DMS114 treated with DMSO at 0.1 percent for 48 hours (cell line): ENCODE measurements around the gene ZNF687.

ENCODE experiments used
- DNase-seq: peaks from one replicate; lab custom pipeline; 2025; ENCODE audit not compliant: unreplicated experiment; lab: John Stamatoyannopoulos, UW

ZNF687 gene

DNA sequence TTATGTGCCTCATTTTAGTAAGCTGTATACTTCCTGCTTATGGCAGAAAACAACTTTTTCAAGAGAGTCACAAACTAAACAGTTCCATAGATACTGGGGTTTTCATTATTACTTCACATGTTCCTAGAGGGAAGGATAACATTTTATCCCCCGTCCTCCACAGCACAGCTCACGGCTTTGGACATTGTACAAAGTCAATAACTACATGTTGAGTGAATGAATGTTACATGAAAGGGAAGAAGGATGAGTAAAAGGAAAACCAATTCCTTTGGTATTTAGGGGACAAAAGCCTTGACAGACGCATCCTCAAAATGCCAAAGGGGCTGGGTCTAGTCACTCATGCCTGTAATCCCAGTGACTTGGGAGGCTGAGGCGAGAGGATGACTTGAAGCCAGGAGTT is 30.3 kb downstream of the ZNF687 start:
- DNase-seq, result no peak

GRCh38 chr1:151312826-151313225 is 30.7 kb downstream of the ZNF687 start:
- DNase-seq, result no peak

GRCh38 chr1:151313501-151313900 is 31.4 kb downstream of the ZNF687 start:
- no peak for DNase-seq

DNA sequence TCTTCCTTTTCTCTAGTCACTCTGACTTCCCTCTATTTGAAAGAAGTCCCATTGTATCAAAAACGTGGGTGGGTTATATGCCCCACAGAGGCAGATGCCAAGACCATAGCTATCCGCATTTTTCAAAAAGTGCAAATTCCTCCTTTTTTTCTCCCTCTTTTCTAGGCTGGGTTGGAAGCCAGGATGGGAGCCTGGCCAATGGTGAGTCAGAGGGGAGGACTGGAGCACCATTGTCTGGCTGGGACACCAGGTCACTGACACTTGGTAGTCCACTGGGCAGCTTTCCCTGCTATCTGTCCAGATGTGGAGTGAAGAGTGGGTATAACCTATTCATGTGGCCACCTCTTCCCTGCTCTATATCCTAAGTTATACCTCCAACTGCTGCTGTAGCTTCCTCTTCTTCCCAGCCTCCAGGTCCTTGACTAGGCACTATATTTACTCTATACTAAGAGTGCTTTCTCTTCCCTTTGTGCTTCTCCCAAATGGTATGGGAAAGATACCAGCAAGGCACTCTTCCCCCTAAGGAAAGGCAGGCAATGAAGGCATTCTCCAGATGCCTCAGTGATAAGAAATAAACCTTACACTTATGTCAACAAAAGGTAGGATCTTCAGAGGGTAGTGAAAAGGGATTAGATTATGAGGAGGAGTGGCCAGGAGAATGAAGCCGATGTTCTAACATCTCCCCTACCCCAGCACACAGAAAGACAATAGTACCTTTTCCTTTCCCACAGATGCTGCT is 32.2 kb downstream of the ZNF687 start:
- no peak for DNase-seq

DNA sequence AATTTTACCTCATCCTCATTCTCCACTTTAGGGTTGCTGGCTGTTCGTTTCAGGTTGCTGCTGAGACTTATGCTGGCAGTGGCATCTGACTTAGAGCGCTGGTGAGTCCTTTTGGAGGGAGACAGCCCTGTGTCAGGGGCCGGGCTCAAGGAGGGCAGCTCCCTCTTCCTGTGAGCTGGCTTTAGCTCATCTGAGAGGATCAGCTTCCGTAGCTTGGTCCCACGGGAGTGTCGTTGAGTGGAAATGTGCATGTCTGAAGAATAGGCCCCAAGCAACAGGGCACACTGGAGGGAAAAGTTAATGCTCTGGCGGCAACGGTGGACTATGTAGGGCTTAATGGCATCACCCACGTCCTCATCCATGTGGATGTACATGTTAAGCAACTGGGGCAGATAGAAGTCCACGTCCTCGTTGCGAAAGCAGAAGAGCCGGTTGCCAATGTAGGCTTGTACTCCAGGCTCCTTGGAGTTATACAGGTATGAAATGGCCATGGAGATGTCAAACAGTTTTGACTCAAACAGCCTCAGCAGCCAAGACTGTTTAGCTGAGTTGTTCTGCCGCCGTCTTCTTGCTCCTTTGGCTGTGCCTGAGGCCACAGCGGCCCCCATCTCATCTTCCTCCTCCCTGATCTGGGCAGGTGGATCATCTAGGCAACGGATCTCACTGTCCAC is 33.6 kb downstream of the ZNF687 start:
- DNase-seq, result no peak

DNA sequence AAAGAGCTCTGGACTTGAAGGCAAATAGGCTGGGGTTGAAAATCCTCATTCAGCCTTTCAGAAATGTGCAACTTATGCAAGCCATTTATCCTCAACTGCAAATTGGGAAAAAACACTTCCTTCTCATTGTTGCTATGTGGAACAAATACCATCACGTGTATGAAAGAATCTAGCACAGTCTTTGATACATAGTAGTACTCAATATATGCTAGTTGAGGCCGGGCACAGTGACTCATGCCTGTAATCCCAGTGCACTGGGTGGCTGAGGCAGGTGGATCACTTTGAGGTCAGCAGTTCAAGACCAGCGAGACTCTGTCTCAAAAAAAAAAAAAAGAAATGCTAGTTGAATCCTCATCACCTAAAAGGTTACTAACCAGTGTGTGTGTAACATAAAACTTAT is 36.9 kb downstream of the ZNF687 start:
- DNase-seq, result no peak

DNA sequence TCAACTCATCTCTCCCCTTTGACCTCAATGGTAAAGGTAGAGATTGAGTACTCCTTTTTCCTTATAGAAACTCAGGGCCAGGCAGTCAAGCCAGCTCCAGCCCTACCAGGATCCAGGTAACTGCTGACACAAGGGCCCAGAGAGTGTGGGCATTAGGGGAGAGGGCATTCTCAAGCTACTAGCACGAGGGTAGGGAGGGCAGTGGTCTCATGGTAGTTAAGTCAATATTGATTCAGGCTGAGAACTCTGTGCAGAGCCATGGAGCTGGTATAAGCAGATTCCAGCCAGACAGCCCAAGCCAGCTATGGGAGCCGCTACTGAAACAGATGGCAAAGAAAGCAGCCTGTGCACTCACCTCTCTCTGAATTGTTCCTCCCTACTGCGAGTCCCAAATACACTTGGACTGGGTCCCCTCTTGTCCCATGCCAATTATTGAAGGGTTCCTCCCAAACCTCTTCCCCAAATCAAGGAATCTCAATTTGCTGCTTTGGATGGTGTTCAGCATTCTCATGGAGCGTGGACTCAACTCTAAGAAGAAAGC is 42.4 kb downstream of the ZNF687 start:
- no peak for DNase-seq

DNA sequence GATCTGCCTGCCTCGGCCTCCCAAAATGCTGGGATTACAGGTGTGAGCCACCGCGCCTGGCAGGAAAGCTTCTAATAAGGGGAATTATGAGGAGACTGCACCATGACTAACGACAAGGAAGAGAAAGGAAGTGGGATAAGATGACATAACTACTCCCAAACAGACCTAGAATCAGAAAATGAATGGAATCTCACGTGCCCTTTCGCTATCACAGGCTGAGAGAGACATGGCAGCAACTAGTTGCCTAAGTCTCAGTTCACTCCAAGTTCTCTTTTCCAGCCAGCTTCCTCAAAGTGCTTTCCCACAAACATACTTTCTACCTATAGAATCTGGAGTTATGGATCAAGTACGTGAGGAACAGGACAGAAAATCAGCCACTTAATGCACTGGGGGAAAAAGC is 43.1 kb downstream of the ZNF687 start:
- DNase-seq, result no peak

DNA sequence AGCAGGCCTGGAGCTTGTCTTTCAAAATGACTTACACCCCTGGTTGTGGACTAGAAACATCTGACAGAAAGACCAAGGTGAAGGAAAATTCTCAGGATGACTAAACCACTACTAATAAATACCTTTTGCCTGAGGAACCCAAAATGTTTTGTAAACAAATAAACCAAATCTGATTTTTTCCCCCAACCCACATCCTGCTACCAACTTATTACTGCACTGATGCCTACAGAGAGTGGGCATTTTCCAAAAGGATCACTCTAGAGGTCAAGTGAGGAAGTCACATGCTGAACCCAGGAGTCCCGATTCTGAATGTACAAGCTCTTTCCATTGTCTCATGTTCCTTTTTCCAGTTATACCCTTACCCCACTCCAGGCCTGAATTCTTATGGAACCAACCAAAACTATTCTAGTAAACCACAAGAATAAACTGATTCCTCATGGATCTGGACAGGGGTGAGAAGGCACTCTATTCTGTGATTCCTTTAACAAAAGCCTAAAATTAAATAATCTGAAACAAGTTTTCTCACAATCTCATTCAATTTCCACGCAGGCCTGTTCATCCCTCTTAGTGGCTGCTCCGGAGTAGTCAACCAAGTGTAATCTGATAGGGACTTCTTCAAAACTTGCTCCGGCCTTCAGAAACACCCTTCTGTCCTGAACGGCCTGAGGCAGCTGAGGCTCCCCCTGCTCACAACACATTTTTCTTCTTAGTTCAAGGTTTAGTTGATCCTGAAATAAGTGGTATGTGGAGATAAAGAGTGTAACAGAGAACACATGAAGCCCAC is 43.7 kb downstream of the ZNF687 start:
- no peak for DNase-seq

DNA sequence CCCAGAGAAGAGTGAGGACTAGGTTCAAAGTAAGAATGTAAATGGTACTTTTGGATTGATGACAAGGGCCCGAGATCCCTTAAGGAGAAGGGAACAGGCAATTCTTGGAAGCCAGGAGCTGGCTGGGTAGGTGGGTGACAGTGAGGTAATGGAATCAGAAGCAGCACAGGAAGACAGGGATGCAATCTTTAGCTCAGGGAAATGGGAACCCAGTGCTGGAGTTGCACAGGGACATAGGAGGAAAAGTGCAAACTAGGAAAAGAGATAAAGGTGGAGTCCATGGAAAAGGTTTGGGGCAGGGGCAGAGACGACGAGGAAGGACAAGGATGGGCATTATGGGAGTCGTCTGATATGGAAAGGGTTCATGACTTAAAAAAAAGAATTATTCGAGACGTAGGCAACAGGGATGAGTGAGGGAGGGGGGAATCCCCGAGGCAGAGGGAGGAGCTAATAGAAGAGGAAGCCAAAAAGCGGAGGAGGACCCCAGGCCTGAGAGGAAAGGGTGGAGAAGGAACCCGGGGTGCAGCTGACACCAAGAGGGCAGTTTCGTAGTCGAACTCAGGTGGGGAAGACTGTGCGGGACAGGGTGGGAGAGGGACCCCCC is 44.6 kb downstream of the ZNF687 start:
- peak; percentile 44 for DNase-seq

DNA sequence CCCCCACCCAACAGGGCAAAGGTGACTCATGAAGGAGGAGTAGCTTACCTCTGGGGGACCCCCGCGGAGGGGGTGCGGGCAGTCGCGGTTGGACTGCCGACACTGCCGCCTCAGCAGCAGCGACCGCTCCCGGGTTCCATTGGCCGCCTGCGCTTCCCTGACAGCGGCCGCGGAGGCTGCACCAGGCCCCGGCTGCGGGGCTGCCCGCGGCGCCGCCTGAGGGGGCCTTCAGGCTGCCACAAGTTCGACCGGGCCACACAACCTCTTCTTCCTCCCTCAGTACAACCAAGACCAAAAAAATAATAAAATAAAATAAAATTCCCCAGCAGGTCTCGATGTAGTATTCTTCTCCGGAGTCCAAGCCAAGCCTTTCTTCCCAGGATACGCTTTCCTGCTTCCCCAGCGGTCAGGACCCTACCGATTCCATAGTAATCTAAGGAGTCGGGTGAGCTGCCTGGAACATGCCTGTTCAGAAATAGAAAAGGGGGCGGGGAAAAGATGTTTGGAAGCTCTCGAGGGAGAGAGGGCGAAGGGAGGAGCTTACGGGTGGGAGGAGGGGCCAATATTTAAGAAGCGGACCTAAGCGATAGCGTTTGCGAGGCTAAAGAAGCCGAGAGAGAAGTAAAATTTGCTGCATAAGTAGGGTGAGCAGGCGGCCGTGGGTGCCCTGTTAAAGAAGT is 45.3 kb downstream of the ZNF687 start, which contains the start of gene PI4KB:
TSS of gene PI4KB (minus strand) at position 194 of the 680 bp plus-strand sequence. CDS start 10,935 bp downstream, outside the sequence.
- peak; percentile 100 for DNase-seq

GRCh38 chr1:151327903-151328674 is 46.0 kb downstream of the ZNF687 start:
- no peak for DNase-seq

GRCh38 chr1:151334822-151335221 is 52.7 kb downstream of the ZNF687 start:
- no peak for DNase-seq

DNA sequence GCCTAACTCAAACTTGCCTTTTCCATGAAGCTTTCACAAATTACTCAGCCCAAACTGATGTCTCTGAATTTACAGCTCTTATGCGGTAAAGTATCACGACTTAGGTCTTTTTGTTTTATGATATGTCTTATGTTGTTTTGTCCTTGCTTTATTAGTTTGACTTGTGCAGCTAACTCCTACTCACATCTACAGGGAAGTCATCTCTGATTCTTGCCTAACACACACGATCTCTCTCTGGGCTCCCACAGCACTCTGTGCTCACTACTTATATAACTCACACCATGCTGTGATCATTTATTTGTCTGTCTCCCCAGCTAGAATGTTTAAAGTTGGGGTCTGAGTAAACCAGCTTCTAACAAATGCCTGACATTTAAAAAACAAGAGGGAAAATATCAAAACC is 54.5 kb downstream of the ZNF687 start:
- no peak for DNase-seq

- DNase-seq, result peak; percentile 91
These were observed 59.0 kb downstream of the ZNF687 start for GRCh38 chr1:151340870-151341754.
